Common myeloid progenitor, CD34-positive (primary cell): ENCODE data around the gene ADAMTS17.

ENCODE experiments used
- CTCF ChIA-PET: fragments of 350-600 bp; sonication (Branson Sonifier 250); formaldehyde crosslinking; loops from one replicate; lab custom pipeline; 2021; ENCODE audit warnings: antibody characterized with exemption; lab: Charles Lee
- POLR2A ChIA-PET: fragments of 350-600 bp; sonication (Branson Sonifier 250); formaldehyde crosslinking; loops from one replicate; lab custom pipeline; 2021; ENCODE audit warnings: antibody characterized with exemption; lab: Charles Lee
- DNase-seq, 3 donors: peaks; one replicate each; pipeline versions ENCODE4 v3.0.0 to v3.0.0-alpha.2; 2013
- H3K27ac ChIP-seq, 2 experiments: 1 replicate in 1 of 2; 2 replicates in 1 of 2; pipeline ENCODE4 v1.7.0; 2013; ENCODE audit warnings: inconsistent platforms in 2 of 2, low read length in 2 of 2, mild to moderate bottlenecking in 2 of 2, low read depth in 1 of 2, moderate library complexity in 1 of 2; ENCODE audit not compliant: severe bottlenecking in 2 of 2, insufficient read depth in 1 of 2, poor library complexity in 1 of 2
- H3K27me3 ChIP-seq, 5 experiments: replicated peaks in 2 of 5; 1 replicate in 3 of 5; 2 replicates in 2 of 5; pipeline versions ENCODE4 v1.6.1 to v1.7.0; 2013; ENCODE audit warnings: low read length in 4 of 5, mild to moderate bottlenecking in 2 of 5, moderate library complexity in 2 of 5, inconsistent platforms in 1 of 5; ENCODE audit not compliant: insufficient read depth in 5 of 5, control insufficient read depth in 4 of 5
- H3K36me3 ChIP-seq, 4 experiments: 1 replicate in 2 of 4; 2 replicates in 2 of 4; pipeline versions ENCODE4 v1.6.1 to v1.7.0; 2013; ENCODE audit warnings: low read length in 3 of 4, control low read depth in 1 of 4, mild to moderate bottlenecking in 1 of 4; ENCODE audit not compliant: control insufficient read depth in 4 of 4, insufficient read depth in 4 of 4
- H3K4me1 ChIP-seq, 4 experiments: 1 replicate in 3 of 4; 2 replicates in 1 of 4; pipeline versions ENCODE4 v1.6.1 to v1.7.1; 2013; ENCODE audit warnings: low read length in 3 of 4, mild to moderate bottlenecking in 3 of 4, control low read depth in 1 of 4, inconsistent platforms in 1 of 4, moderate library complexity in 1 of 4; ENCODE audit not compliant: control insufficient read depth in 4 of 4, insufficient read depth in 4 of 4; ENCODE audit errors: control extremely low read depth in 1 of 4
- H3K4me3 ChIP-seq, 7 experiments: 1 replicate in 4 of 7; 2 replicates in 3 of 7; pipeline versions ENCODE4 v1.5.1 to v1.7.0; 2013; ENCODE audit warnings: mild to moderate bottlenecking in 7 of 7, low read length in 6 of 7, moderate library complexity in 6 of 7, inconsistent platforms in 2 of 7, low read depth in 2 of 7, control low read depth in 1 of 7; ENCODE audit not compliant: insufficient read depth in 4 of 7, control insufficient read depth in 1 of 7; ENCODE audit errors: extremely low read depth in 1 of 7
- H3K9me3 ChIP-seq, 5 experiments: 1 replicate in 4 of 5; 2 replicates in 1 of 5; pipeline versions ENCODE4 v1.6.1 to v1.7.1; 2013; ENCODE audit warnings: low read length in 4 of 5, mild to moderate bottlenecking in 2 of 5, inconsistent platforms in 1 of 5, low read depth in 1 of 5, moderate library complexity in 1 of 5; ENCODE audit not compliant: control insufficient read depth in 4 of 5, insufficient read depth in 2 of 5; ENCODE audit errors: control extremely low read depth in 1 of 5
- WGBS: methylation state at CpG from one replicate; pipeline ENCODE4 v1.1.5; 2013; ENCODE audit not compliant: insufficient coverage; 5-methylcytosine and 5-hydroxymethylcytosine counted together

ADAMTS17 gene

DNA sequence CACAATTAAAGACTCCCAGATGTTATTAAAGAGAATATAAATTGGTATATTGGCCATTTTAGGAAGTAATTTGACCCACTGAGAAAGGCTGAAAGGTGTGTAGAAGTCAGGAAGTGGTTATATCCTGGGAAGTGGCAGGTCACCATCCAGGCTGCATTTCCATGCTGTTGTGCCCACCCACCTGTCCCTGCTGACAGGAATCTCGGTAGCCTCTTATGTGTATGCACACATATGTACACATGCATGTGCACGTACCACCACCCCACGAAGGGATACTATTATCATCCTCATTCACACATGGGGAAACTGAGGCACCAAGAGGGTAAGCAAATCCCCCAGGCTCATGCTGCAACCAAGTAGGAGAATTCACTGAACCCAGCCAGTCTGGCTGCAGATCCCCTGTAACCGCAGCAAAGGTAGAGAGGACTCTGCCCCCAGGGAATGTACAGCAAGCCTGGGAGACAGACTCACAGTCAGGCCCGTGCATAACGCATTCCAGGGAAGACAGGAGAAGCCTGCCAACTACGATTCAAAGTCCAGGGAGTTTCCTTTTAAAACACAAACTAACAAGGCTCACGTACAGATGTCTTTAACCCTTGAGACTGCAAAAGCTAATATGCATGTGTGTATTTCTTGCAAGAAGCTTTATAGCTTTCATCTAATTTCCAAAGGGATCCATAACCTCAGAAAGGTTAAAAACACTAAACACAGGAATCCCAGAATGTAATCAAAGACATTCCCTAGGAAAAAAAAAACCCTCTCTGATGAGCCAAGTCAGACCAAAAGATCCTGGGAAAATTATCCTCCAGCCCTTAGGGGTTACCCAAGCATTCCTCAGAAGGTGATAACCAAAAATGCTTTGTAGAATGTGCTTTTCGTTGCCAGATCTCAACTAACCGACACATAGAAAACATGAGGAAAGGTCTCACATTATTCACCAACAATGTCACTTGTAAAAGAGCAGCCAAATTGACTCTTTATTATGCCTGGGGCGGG lies 129.6 kb downstream of the ADAMTS17 start:
- CTCF ChIA-PET: no interaction called here
- H3K27me3 ChIP-seq: peaks cover 0 to 2% (median 0%) of the 10 kb centered on the region in 5 experiments
- DNase-seq: no peak
- no peaks in the 10 kb centered on the region for H3K9me3 ChIP-seq
- H3K27ac ChIP-seq: no peak overlapping the region
- WGBS: 74% methylated on average over 5 of the region's 11 CpGs
- no peaks in the 10 kb centered on the region for H3K4me1 ChIP-seq
- no peaks in the 10 kb centered on the region for H3K36me3 ChIP-seq
- POLR2A ChIA-PET: no interaction called here
- no peak overlapping the region for H3K4me3 ChIP-seq

DNA sequence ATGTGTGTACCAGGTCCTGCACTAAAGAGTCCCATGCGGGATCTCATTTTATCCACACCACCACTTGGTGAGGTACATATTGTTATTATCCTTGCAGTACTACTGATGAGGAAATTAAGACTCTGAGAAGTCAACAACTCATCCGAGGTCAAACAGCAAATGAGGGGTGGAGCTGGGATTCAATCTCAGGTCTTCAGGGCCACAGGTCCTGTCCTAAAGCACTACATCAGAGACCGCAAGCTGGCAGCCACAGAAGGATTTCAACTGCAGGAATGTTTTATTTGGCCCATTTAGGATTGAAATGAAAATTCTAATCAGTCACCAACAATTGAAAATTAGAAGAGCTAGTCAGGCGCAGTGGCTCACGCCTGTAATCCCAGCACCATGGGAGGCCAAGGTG lies 131.4 kb downstream of the ADAMTS17 start:
- Histone ChIP-seq H3K36me3 (no peaks in the 10 kb centered on the region), H3K27ac (no peak overlapping the region), H3K27me3 (peaks cover 0 to 2% (median 0%) of the 10 kb centered on the region in 5 experiments), H3K4me3 (no peak overlapping the region), H3K4me1 (no peaks in the 10 kb centered on the region), H3K9me3 (no peaks in the 10 kb centered on the region)
- DNase-seq: no peak
- POLR2A ChIA-PET: no interaction called here
- WGBS: 96% methylated on average over 4 of the region's 5 CpGs
- CTCF ChIA-PET: no interaction called here

GRCh38 chr15:100208921-100209603 lies 132.7 kb downstream of the ADAMTS17 start:
- 85% methylated on average over 9 of the region's 13 CpGs for WGBS
- no peak overlapping the region for H3K4me3 ChIP-seq
- peaks cover 0 to 2% (median 0%) of the 10 kb centered on the region in 5 experiments for H3K27me3 ChIP-seq
- DNase-seq: no peak
- no peaks in the 10 kb centered on the region for H3K4me1 ChIP-seq
- ChIA-PET CTCF (no interaction called here), POLR2A (no interaction called here)
- H3K27ac ChIP-seq: no peak overlapping the region
- H3K9me3 ChIP-seq: peaks cover 0 to 6% (median 1%) of the 10 kb centered on the region in 5 experiments
- no peaks in the 10 kb centered on the region for H3K36me3 ChIP-seq

DNA sequence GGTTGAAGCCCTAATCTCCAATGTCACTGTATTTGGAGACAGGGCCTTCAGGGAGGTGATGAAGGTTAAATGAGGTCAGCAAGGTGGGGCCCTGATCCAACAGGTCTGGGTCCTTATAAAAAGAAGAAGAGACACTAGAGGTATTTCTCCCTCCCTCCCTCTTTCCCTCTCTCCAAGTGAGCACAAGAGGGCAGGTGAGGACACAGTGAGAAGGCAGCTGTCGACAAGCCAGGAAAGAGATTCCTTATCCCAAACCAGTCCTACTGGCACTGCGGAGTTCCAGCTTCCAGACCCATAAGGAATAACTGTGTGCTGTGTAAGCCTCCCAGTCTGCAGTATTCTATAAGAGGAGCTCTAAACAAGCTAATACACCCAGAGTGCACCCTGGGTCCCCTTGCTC lies 134.7 kb downstream of the ADAMTS17 start:
- ChIA-PET POLR2A (no interaction called here), CTCF (no interaction called here)
- Histone ChIP-seq H3K27me3 (no peaks in the 10 kb centered on the region), H3K4me3 (no peak overlapping the region), H3K4me1 (peaks cover 0 to 7% (median under 1%) of the 10 kb centered on the region in 4 experiments), H3K36me3 (no peaks in the 10 kb centered on the region), H3K9me3 (peaks cover 0 to 7% (median 1%) of the 10 kb centered on the region in 5 experiments), H3K27ac (no peak overlapping the region)
- no peak for DNase-seq
- WGBS: 50% methylated on average over 1 of the region's 2 CpGs

- H3K4me1 ChIP-seq: peaks cover 0 to 11% (median 2%) of the 10 kb centered on the region in 4 experiments
- no peak overlapping the region for H3K27ac ChIP-seq
- ChIA-PET CTCF (no interaction called here), POLR2A (no interaction called here)
- WGBS: 78% methylated on average over 7 of the region's 7 CpGs
- H3K36me3 ChIP-seq: no peaks in the 10 kb centered on the region
- H3K27me3 ChIP-seq: no peaks in the 10 kb centered on the region
- H3K9me3 ChIP-seq: peaks cover 0 to 7% (median 1%) of the 10 kb centered on the region in 5 experiments
- no peak overlapping the region for H3K4me3 ChIP-seq
- no peak for DNase-seq
Observed at GRCh38 chr15:100206643-100207042, 135.1 kb downstream of the ADAMTS17 start.

GRCh38 chr15:100205549-100206295 lies 136.1 kb downstream of the ADAMTS17 start:
- ChIA-PET POLR2A (no interaction called here), CTCF (no interaction called here)
- Histone ChIP-seq H3K27me3 (no peaks in the 10 kb centered on the region), H3K9me3 (peaks cover 0 to 7% (median 1%) of the 10 kb centered on the region in 5 experiments), H3K36me3 (no peaks in the 10 kb centered on the region), H3K27ac (no peak overlapping the region), H3K4me1 (peaks cover 0 to 18% (median 3%) of the 10 kb centered on the region in 4 experiments), H3K4me3 (no peak overlapping the region)
- WGBS: 77% methylated on average over 17 of the region's 17 CpGs
- no peak for DNase-seq
